Astrocyte (in vitro differentiated cells and primary cell): ENCODE results near the gene GRAMD1B. TPM values are rescaled to one million over a fixed set of nuclear protein-coding genes. Genes with fewer than 3 reads are reported as not detected.

ENCODE experiments used
- DNase-seq: peaks from one replicate; pipeline ENCODE4 v3.0.0-alpha.2; 2010; ENCODE audit warnings: low read depth
- FAIRE-seq: peaks from 2 replicates; lab custom pipeline; 2011; peaks lifted over from hg19 to GRCh38; lab: Jason Lieb, UNC
- H2AFZ ChIP-seq: 2 replicates; pipeline ENCODE4 v1.6.0; 2012; ENCODE audit warnings: low read depth, low read length, inconsistent platforms
- H3K27ac ChIP-seq: 2 replicates; pipeline ENCODE4 v1.5.1; 2011; ENCODE audit warnings: low read depth, low read length, inconsistent platforms
- H3K27me3 ChIP-seq: 2 replicates; pipeline ENCODE4 v1.6.0; 2011; ENCODE audit warnings: low read length, inconsistent platforms; ENCODE audit not compliant: insufficient read depth
- H3K36me3 ChIP-seq: 2 replicates; pipeline ENCODE4 v1.5.1; 2011; ENCODE audit warnings: low read length, inconsistent platforms; ENCODE audit not compliant: insufficient read depth
- H3K4me1 ChIP-seq: 2 replicates; pipeline ENCODE4 v1.5.1; 2011; ENCODE audit warnings: low read length, inconsistent platforms; ENCODE audit not compliant: insufficient read depth
- H3K4me2 ChIP-seq: 2 replicates; pipeline ENCODE4 v1.6.0; 2012; ENCODE audit warnings: low read length, inconsistent platforms
- H3K4me3 ChIP-seq: 2 replicates; pipeline ENCODE4 v1.5.1; 2011; ENCODE audit warnings: low read depth, mild to moderate bottlenecking, low read length, inconsistent platforms; ENCODE audit not compliant: insufficient read depth
- H3K79me2 ChIP-seq: 2 replicates; pipeline ENCODE4 v1.6.0; 2012; ENCODE audit warnings: mild to moderate bottlenecking, low read length, inconsistent platforms; ENCODE audit not compliant: insufficient read depth
- H3K9ac ChIP-seq: 2 replicates; pipeline ENCODE4 v1.6.0; 2012; ENCODE audit warnings: mild to moderate bottlenecking, low read length, inconsistent platforms
- H3K9me3 ChIP-seq: 2 replicates; pipeline ENCODE4 v1.5.1; 2012; ENCODE audit warnings: low read depth, mild to moderate bottlenecking, low read length, inconsistent platforms; ENCODE audit not compliant: insufficient read depth
- H4K20me1 ChIP-seq: 2 replicates; pipeline ENCODE4 v1.6.0; 2012; ENCODE audit warnings: low read length, inconsistent platforms; ENCODE audit not compliant: insufficient read depth
- H3K27ac Mint-ChIP-seq: one replicate; pipeline ENCODE4 v1.8.0; 2021; ENCODE audit warnings: mild to moderate bottlenecking, mixed read lengths; ENCODE audit not compliant: unreplicated experiment
- H3K27me3 Mint-ChIP-seq: one replicate; pipeline ENCODE4 v1.8.0; 2021; ENCODE audit warnings: low read depth, mixed read lengths; ENCODE audit not compliant: unreplicated experiment
- H3K36me3 Mint-ChIP-seq: one replicate; pipeline ENCODE4 v1.8.0; 2021; ENCODE audit warnings: low read depth, mixed read lengths; ENCODE audit not compliant: unreplicated experiment
- H3K4me1 Mint-ChIP-seq: one replicate; pipeline ENCODE4 v1.8.0; 2021; ENCODE audit warnings: low read depth, mixed read lengths; ENCODE audit not compliant: unreplicated experiment
- H3K4me3 Mint-ChIP-seq: one replicate; pipeline ENCODE4 v1.8.0; 2021; ENCODE audit warnings: mild to moderate bottlenecking, moderate library complexity, mixed read lengths; ENCODE audit not compliant: unreplicated experiment
- H3K9me3 Mint-ChIP-seq: one replicate; pipeline ENCODE4 v1.8.0; 2021; ENCODE audit warnings: mild to moderate bottlenecking, mixed read lengths; ENCODE audit not compliant: unreplicated experiment
- CTCF ChIP-seq: IDR thresholded peaks from 2 replicates; pipeline ENCODE4 v1.5.1; 2011; ENCODE audit warnings: low read depth, mild to moderate bottlenecking, inconsistent platforms, low read length, moderate library complexity; ENCODE audit not compliant: insufficient read depth
- EZH2 ChIP-seq: IDR thresholded peaks from 2 replicates; pipeline ENCODE4 v1.6.1; 2012; ENCODE audit warnings: mild to moderate bottlenecking, low read length, inconsistent platforms; ENCODE audit not compliant: insufficient read depth
- total RNA-seq: library from RNA; stranded (reverse); gene quantifications from 2 replicates; pipeline ENCODE4 v1.2.1, GENCODE V29; 2021

GRAMD1B gene
- total RNA-seq, 1 donor from 2014 or later, result 6.5 TPM

GRCh38 chr11:123481640-123482039, 51.6 kb downstream of the GRAMD1B start:
- DNase-seq, result no peak
- no peak overlapping the region for H3K4me3 ChIP-seq
- no peak for FAIRE-seq
- peaks cover 4% of the 10 kb centered on the region for H3K36me3 Mint-ChIP-seq
- TF ChIP-seq CTCF (no peak), EZH2 (no peak)
- H3K9me3 ChIP-seq, result no peaks in the 10 kb centered on the region
- H3K27ac Mint-ChIP-seq, result no peak overlapping the region
- H3K4me2 ChIP-seq, result no peak overlapping the region
- no peaks in the 10 kb centered on the region for H4K20me1 ChIP-seq
- peaks cover 3% of the 10 kb centered on the region for H3K4me1 Mint-ChIP-seq
- H3K79me2 ChIP-seq, result no peaks in the 10 kb centered on the region
- no peak overlapping the region for H2AFZ ChIP-seq
- peaks cover 2% of the 10 kb centered on the region for H3K27me3 Mint-ChIP-seq
- H3K27ac ChIP-seq, result no peak overlapping the region
- H3K9ac ChIP-seq, result no peak overlapping the region
- H3K27me3 ChIP-seq, result no peaks in the 10 kb centered on the region
- peaks cover 2% of the 10 kb centered on the region for H3K4me1 ChIP-seq
- no peaks in the 10 kb centered on the region for H3K9me3 Mint-ChIP-seq
- H3K4me3 Mint-ChIP-seq, result no peak overlapping the region
- no peaks in the 10 kb centered on the region for H3K36me3 ChIP-seq

GRCh38 chr11:123482218-123482617, 52.1 kb downstream of the GRAMD1B start:
- Histone ChIP-seq H3K79me2 (no peaks in the 10 kb centered on the region), H3K27me3 (no peaks in the 10 kb centered on the region), H3K4me2 (no peak overlapping the region), H3K4me3 (no peak overlapping the region), H4K20me1 (no peaks in the 10 kb centered on the region), H3K27ac (no peak overlapping the region), H3K36me3 (no peaks in the 10 kb centered on the region), H3K9me3 (no peaks in the 10 kb centered on the region), H2AFZ (no peak overlapping the region), H3K9ac (no peak overlapping the region), H3K4me1 (peaks cover 2% of the 10 kb centered on the region)
- no peak for TF ChIP-seq CTCF
- no peak for TF ChIP-seq EZH2
- no peaks in the 10 kb centered on the region for H3K9me3 Mint-ChIP-seq
- no peak overlapping the region for H3K27ac Mint-ChIP-seq
- FAIRE-seq, result no peak
- no peak for DNase-seq
- H3K36me3 Mint-ChIP-seq, result peaks cover 4% of the 10 kb centered on the region
- peaks cover 4% of the 10 kb centered on the region for H3K4me1 Mint-ChIP-seq
- H3K4me3 Mint-ChIP-seq, result no peak overlapping the region
- peaks cover 2% of the 10 kb centered on the region for H3K27me3 Mint-ChIP-seq

- H3K4me1 Mint-ChIP-seq, result peaks cover 6% of the 10 kb centered on the region
Measured at GRCh38 chr11:123483058-123483457, 53.0 kb downstream of the GRAMD1B start.

More at GRCh38 chr11:123483058-123483457, 53.0 kb downstream of the GRAMD1B start:
- no peak for TF ChIP-seq EZH2
- Histone ChIP-seq H3K27me3 (no peaks in the 10 kb centered on the region), H3K9ac (no peak overlapping the region), H3K9me3 (no peaks in the 10 kb centered on the region), H3K4me1 (peaks cover 2% of the 10 kb centered on the region), H3K27ac (no peak overlapping the region), H4K20me1 (no peaks in the 10 kb centered on the region), H3K4me2 (peak overlapping the region; percentile 15), H2AFZ (no peak overlapping the region), H3K4me3 (no peak overlapping the region), H3K79me2 (no peaks in the 10 kb centered on the region), H3K36me3 (no peaks in the 10 kb centered on the region)
- H3K36me3 Mint-ChIP-seq, result peaks cover 4% of the 10 kb centered on the region
- H3K9me3 Mint-ChIP-seq, result no peaks in the 10 kb centered on the region
- no peak overlapping the region for H3K4me3 Mint-ChIP-seq
- FAIRE-seq (no peak), DNase-seq (peak; percentile 76)
- H3K27ac Mint-ChIP-seq, result peak overlapping the region; percentile 74
- H3K27me3 Mint-ChIP-seq, result peaks cover 2% of the 10 kb centered on the region
